DMS79 (cell line): ENCODE data around the gene GALNT17.
A peak's percentile ranks its signal among the peaks of the same experiment; 100 is the strongest.
"Not testable (repeated sequence)": the region's sequence is repeated elsewhere in the genome, so short reads cannot be mapped to it uniquely, and the experiment has no call there.

ENCODE experiments used
- DNase-seq: peaks from one replicate; lab custom pipeline; 2025; lab: John Stamatoyannopoulos, UW

The GALNT17 gene

GRCh38 chr7:71694665-71695064 lies 562.7 kb downstream of the GALNT17 start:
- no peak for DNase-seq

GRCh38 chr7:71695186-71695585 lies 563.2 kb downstream of the GALNT17 start:
- DNase-seq, result no peak

- DNase-seq, result no peak
These were observed 564.6 kb downstream of the GALNT17 start for GRCh38 chr7:71696511-71696910.

DNA sequence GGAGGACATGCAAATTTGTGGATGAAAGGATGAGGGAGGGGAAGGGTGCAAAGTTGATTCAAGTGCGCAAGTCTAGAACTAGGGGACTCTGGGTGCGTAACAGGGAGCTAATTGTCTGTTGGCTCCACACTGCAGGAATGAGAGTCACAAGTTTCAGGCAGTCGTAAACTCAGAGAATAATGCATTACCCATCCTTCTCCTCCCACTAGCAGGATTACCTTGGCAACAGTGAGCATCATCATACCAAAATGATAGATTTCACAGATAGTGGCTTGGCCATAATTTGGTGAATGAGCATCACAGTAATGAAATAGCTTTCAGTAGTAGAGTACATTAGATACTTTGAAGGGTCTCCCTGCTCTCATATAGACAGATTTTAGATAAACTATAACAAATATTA lies 565.5 kb downstream of the GALNT17 start:
- no peak for DNase-seq

GRCh38 chr7:71705217-71705616 lies 573.3 kb downstream of the GALNT17 start:
- no peak for DNase-seq

DNA sequence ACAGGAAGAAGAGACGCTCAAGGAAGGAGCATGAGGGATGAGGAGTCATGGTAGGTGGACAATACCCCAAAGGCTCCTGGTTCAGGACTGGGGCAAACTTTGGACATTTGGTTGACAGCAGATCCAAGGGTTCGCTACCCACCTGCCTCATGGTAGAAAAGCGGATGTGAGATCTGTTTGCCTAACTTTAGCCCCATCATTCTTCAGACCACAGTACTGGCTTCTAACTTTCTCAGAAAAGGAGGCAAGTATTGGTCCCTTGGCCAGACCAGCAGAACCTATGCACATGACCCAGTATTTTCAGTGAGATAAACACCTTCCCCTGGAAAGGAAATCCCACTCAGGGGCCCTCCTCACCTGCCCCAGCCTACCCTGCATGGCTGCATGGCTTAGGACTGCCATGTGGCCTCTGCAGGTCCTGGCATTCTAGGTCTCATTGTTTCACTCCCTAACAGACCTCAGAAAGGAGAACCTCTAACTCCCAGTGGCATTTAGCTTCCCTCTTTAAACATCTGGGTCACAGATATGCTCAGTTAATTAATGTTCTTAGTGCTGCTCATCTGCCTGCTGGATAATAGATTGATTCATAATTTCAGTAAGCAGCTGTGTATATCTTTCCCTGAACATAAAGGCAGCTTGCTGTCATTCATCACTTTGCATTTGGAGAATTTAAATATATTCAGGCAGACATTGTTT lies 574.1 kb downstream of the GALNT17 start:
- DNase-seq, result no peak

DNA sequence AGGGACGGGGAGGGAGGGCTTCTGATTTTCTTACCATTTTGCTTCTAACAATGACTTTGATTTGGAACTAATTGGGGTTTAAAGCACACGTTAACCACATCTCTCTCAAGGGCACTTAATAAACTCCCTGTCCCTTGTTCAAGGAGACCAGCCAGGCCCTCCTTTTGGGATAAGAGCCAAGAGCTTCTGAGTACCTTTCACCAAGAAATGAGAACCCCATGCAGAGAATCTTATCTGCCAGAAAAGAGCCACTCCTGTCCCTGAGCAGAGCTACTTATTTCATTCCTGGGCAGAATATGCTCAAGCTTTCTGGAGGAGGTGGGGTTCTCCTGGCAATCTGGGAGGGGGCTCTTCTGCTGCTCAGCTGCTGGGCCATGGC lies 574.6 kb downstream of the GALNT17 start:
- no peak for DNase-seq

- no peak for DNase-seq
These were observed 575.1 kb downstream of the GALNT17 start for GRCh38 chr7:71707041-71707440.

GRCh38 chr7:71708710-71709109 lies 576.8 kb downstream of the GALNT17 start:
- no peak for DNase-seq

GRCh38 chr7:71710442-71710841 lies 578.5 kb downstream of the GALNT17 start:
- no peak for DNase-seq

DNA sequence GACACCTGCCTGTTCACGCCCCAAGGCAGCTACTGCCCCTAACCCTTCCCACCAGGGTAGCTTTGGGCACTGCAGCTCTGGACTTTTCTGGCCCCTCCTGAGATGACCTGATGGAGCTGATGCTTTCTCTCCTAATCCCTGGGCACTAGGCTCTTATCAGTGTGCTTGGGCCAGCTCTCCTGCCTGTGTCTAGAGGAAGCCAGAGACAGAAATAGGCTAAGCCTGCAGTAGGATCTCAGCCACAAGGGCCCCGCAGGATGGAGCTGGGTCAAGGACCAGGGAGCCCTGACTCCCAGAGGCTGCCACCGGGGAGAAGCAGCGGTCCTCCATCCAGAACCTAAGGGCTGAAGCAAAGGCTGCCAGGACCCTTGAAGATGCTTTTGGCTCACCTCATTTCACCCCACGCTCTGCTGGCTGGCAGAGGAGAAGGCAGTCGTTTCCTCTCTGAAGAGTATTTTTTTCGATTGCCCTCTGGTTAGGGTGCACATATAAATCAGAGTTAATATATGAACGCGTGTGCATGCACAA lies 580.8 kb downstream of the GALNT17 start:
- DNase-seq, result no peak

- no peak for DNase-seq
These were observed 584.7 kb downstream of the GALNT17 start for GRCh38 chr7:71716690-71717089.

DNA sequence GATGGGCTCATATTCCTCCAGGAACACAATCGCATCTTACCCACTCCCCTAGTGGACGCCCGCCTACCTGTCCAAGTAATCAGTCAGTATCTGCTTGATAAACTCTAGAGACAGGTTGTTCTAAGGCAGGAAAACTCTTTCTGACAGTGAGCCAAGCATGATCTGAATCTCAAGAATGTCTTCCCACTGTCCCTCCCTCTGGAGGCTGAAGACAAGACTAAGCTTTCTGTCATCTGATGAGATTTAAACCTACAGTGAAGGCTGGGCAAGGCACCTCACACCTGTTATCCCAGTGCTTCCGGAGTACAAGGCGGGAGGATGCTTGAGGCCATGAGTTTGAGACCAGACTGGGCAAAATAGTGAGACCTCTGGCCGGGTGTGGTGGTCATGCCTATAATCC lies 586.6 kb downstream of the GALNT17 start:
- DNase-seq, result no peak

GRCh38 chr7:71721742-71722141 lies 589.8 kb downstream of the GALNT17 start:
- DNase-seq, result no peak

DNA sequence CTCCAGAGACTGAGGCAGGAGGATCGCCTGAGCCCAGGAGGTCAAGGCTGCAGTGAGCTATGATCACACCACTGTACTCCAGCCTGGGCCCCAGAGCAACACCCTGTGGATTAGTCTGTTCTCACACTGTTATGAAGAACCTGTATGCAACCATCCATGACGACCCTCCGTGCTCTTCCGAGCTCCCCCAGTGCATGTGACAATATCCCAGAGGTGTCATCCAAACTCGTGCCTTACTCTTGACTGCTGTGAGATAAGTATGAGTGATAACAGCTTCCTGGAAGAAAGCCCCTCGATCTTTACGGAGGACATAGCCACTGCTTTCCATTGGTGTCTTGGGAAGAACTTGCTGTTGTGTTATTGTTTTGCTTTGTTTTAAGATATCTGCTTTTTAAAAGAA lies 591.9 kb downstream of the GALNT17 start:
- DNase-seq, result no peak

DNA sequence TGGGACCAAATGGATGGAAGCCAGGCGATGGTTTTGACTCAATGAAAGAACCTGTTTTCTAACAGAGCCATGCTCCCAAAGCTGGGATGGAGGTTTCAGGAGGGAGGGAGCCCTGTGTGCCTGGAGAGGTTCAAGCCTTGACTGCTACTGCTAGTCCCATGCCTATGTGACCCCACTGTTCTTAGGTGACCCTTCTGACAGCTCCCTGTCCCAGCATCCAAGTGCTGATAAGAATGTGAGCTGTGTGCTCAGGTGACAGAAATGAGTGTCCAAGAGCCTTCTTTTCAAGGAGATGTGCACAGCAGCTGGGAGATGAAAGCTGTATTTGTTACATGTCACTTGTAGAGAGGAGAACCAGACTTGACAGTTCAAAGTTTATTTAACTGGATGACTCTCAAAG lies 595.4 kb downstream of the GALNT17 start:
- DNase-seq, result no peak

DNA sequence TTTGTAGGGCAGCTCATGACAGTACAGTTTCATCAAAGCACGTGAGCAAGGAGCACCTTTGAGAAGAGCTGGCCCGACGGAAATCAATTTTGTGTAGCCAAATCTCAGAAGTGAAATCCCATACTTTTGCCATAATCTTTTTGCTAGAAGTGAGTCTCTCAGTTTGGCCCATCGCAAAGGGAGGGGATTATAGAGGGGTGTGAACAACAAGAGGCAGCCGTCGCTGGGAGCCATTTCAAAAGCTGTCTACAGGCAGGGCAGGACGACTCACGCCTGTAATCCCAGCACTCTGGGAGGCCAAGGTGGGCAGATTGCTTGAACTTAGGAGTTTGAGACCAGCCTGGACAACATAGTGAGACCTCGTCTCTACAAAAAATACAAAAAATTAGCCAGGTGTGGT lies 599.8 kb downstream of the GALNT17 start:
- DNase-seq, result no peak

DNA sequence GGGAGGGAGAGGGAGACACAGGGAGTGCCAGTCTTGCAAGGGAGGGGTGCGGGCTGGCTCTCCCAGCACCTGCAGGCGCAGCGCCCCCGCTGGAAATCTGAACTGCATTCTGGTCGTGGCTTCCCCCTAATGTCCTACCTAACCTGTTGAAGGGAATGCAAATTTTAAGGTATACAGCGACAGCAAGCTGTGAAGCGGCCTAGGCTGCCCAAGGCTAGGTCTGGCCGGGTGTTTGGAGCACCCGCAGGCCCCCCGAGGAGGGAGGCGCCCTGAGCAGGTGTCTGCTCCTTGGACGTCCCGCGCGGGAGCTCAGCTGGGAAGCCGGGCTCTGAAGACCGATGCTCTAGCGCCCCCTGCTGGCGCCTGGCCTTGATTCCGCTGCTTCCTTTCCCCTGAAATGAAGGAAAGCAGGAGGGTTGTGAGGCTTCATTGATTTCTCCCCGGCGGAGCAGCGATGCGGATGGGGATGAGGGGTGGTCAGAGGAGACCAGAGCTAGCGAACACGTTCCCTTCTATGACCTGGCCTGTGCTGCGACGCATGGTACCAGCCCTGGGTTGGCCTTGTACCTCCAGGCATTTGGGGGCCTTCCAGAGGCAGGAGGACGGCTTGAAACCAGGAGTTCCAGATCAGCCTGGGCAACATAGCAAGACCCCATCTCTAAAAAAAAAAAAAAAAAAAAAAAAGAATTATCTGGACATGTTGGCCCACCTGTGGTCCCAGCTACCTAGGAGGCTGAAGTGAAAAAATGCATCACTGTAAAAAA lies 601.3 kb downstream of the GALNT17 start:
- peak; percentile 11 for DNase-seq

- DNase-seq, result no peak
These were observed 604.1 kb downstream of the GALNT17 start for GRCh38 chr7:71735961-71736556.

- DNase-seq, result not testable (repeated sequence)
These were observed 606.1 kb downstream of the GALNT17 start for GRCh38 chr7:71737931-71738540.

DNA sequence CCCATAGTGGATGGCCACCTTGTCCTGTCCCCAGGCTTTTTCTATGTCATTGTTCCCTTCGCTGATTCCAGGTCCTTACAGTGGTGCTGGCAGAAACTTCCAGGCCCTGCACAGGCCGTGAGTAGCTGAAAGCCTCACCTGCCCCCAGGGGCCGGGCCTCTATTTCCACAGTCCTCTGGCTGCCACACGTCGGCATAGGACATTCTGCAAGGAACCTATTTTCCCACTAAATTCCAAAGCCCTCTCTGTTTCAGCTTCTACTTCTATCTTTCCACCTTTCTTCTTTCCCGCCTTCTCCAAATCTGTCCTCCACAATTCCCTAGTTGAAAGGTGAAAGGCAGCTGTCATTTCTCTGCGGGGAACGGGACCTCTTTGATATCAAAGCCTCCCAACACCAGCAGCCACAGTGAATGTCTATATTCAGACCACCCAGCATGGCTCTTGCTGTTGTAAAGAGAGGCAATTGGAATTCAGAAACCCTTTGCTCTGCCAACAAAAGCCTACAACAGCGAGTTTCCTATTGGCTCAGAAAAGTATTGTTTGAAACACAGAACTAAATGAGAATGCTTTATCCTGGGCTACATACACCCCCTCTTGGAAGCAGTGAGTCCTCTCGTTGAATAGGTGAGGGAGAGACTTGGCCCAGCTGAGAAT lies 607.7 kb downstream of the GALNT17 start:
- no peak for DNase-seq

- DNase-seq, result no peak
These were observed 608.2 kb downstream of the GALNT17 start for GRCh38 chr7:71740174-71740560.
